ENCODE data around the gene TMED4.

DNA sequence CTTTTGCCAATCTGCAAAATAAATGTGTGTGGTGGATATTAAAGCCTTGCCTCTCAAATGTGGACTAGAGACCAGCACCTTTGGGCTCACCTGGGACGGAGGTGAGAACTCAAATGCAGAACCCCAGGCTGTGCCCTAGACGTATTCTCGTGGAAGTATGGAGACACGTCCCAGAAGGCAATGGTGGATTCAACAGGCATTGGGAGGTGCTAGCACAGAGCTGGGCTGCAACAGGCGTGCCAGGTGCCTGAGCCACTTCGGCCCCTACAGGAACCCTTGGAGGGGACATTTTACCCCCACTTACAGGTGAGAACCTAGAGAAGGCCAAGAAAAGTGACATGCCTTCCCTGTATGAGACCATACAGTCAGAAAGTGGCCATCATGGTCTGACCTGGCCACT lies 20.6 kb downstream of the TMED4 start:
- TF ChIP-seq EZH2 (IDR thresholded peaks at IDR 0.05; ENCODE audit: borderline replicate concordance, low read depth, low read length, severe bottlenecking) (no peak), POLR2A (IDR thresholded peaks at IDR 0.05; ENCODE audit: low read depth, low read length) (no peak), POLR2AphosphoS5 (IDR thresholded peaks at IDR 0.05; ENCODE audit: insufficient read depth, low read depth, low read length) (no peak), FOS (IDR thresholded peaks at IDR 0.05; ENCODE audit: borderline replicate concordance, insufficient read depth, low read length) (no peak), MYC (IDR thresholded peaks at IDR 0.05; ENCODE audit: low read depth, low read length) (no peak), MAX (IDR thresholded peaks at IDR 0.05; ENCODE audit: insufficient read depth, insufficient read length) (no peak)
- TF ChIP-seq, protein P1, sequence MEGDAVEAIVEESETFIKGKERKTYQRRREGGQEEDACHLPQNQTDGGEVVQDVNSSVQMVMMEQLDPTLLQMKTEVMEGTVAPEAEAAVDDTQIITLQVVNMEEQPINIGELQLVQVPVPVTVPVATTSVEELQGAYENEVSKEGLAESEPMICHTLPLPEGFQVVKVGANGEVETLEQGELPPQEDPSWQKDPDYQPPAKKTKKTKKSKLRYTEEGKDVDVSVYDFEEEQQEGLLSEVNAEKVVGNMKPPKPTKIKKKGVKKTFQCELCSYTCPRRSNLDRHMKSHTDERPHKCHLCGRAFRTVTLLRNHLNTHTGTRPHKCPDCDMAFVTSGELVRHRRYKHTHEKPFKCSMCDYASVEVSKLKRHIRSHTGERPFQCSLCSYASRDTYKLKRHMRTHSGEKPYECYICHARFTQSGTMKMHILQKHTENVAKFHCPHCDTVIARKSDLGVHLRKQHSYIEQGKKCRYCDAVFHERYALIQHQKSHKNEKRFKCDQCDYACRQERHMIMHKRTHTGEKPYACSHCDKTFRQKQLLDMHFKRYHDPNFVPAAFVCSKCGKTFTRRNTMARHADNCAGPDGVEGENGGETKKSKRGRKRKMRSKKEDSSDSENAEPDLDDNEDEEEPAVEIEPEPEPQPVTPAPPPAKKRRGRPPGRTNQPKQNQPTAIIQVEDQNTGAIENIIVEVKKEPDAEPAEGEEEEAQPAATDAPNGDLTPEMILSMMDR (IDR thresholded peaks at IDR 0.05; ENCODE audit: extremely low read depth in 1 of 2, insufficient read depth in 1 of 2, low read depth in 1 of 2, low read length in 2 of 2) = no peak
